ENCODE results near the gene FAM174C.

The FAM174C gene

GRCh38 chr19:1321539-1321938, 46.2 kb downstream of the FAM174C start:
- Histone ChIP-seq H3K4me3 (ENCODE audit: low read depth in 1 of 5, low read length in 5 of 5) (no peak overlapping the region), H3K27me3 (ENCODE audit: control insufficient read depth in 5 of 5, insufficient read depth in 4 of 5, low read length in 5 of 5) (peaks cover 15 to 50% (median 34%) of the 10 kb centered on the region in 5 donors)

DNA sequence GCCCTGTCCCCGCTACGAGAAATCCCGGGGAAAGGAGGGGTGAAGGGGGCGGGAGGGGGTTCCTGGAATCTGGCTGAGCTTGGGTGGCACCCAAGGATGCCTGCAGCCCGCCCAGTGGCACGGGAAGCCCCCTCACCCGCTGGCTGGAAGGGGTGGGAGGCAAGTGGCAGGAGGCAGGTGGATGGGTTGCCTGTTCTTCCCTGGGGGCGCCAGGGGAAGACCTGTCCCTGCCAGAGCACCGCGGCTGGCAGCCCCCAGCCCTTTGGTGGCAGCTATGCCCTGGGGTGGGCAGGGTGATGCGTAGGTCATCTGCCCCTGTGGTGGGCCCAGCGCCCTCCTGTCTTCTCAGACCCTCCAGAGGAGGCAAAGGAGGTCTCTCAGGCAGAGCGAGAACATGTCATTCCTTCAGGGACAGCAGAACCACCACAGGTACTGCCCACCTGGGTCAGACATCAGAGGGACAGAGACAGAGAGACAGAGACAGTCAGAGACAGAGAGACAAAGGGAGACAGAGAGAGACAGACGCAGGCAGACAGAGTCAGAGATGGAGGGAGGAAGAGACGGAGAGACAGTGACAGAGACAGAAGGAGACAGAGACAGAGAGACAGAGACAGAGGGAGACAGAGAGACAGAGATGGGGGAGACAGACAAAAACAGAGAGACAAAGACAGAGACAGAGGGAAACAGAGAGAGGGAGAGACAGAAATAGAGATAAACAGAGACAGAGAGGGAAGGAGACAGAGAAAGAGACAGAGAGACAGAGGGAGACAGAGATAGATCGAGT, 47.1 kb downstream of the FAM174C start:
- Histone ChIP-seq H3K27ac (ENCODE audit: low read depth, low read length) (no peak overlapping the region), H3K9ac (ENCODE audit: low read length in 5 of 5) (no peak overlapping the region), H3K9me3 (ENCODE audit: control insufficient read depth in 5 of 5, low read length in 5 of 5) (no peaks in the 10 kb centered on the region), H3K4me3 (ENCODE audit: low read depth in 1 of 5, low read length in 5 of 5) (no peak overlapping the region), H3K27me3 (ENCODE audit: control insufficient read depth in 5 of 5, insufficient read depth in 4 of 5, low read length in 5 of 5) (peaks cover 9 to 43% (median 27%) of the 10 kb centered on the region in 5 donors), H3K4me1 (ENCODE audit: control insufficient read depth in 5 of 5, insufficient read depth in 5 of 5, low read length in 5 of 5) (peaks cover 0 to 14% (median 13%) of the 10 kb centered on the region in 5 donors), H3K36me3 (ENCODE audit: control insufficient read depth in 5 of 5, insufficient read depth in 5 of 5, low read length in 5 of 5) (no peaks in the 10 kb centered on the region)

More at GRCh38 chr19:1321539-1321938, 46.2 kb downstream of the FAM174C start:
- Histone ChIP-seq H3K36me3 (ENCODE audit: control insufficient read depth in 5 of 5, insufficient read depth in 5 of 5, low read length in 5 of 5) (no peaks in the 10 kb centered on the region), H3K4me1 (ENCODE audit: control insufficient read depth in 5 of 5, insufficient read depth in 5 of 5, low read length in 5 of 5) (peaks cover 0 to 14% (median 13%) of the 10 kb centered on the region in 5 donors), H3K27ac (ENCODE audit: low read depth, low read length) (no peak overlapping the region), H3K9ac (ENCODE audit: low read length in 5 of 5) (no peak overlapping the region), H3K9me3 (ENCODE audit: control insufficient read depth in 5 of 5, low read length in 5 of 5) (no peaks in the 10 kb centered on the region)

DNA sequence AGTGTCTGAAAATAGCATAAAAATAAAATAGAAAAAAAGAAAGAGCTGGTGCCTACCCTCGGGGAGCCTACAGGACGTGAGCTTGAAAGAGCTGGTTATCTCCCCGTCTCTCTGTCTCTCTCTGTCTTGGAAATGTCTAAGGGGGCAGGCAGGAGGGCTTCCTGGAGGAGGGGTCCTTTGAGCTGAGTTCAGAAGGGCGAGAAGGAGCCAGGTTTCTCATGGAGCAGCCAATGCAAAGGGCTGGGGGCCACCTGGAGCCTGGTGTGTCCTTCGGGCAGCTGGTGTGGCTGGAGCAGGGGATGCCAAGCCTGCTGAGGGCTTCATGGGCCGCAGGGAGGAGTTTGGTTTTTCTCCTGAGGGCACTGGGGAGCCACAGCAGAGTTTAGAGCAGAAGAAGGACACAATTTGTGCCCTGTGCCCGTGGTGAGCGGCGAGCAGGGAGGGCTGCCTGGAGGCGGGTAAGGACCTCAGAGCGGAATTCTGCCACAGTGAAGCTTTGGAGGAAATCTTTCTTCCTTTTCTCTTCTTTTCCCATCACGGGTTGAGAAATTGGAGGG, 49.0 kb downstream of the FAM174C start:
- H3K27ac ChIP-seq (ENCODE audit: low read depth, low read length), result no peak overlapping the region
- H3K4me3 ChIP-seq (ENCODE audit: low read depth in 1 of 5, low read length in 5 of 5), result peak overlapping the region in 2 of 5 donors; percentile 53 to 54
- peaks cover 0 to 13% (median 11%) of the 10 kb centered on the region in 5 donors for H3K4me1 ChIP-seq (ENCODE audit: control insufficient read depth in 5 of 5, insufficient read depth in 5 of 5, low read length in 5 of 5)
- peak overlapping the region in 1 of 5 donors; percentile 56 for H3K9ac ChIP-seq (ENCODE audit: low read length in 5 of 5)
- no peaks in the 10 kb centered on the region for H3K36me3 ChIP-seq (ENCODE audit: control insufficient read depth in 5 of 5, insufficient read depth in 5 of 5, low read length in 5 of 5)
- peaks cover 4 to 31% (median 13%) of the 10 kb centered on the region in 5 donors for H3K27me3 ChIP-seq (ENCODE audit: control insufficient read depth in 5 of 5, insufficient read depth in 4 of 5, low read length in 5 of 5)
- no peaks in the 10 kb centered on the region for H3K9me3 ChIP-seq (ENCODE audit: control insufficient read depth in 5 of 5, low read length in 5 of 5)

GRCh38 chr19:1324806-1325567, 49.7 kb downstream of the FAM174C start:
- no peaks in the 10 kb centered on the region for H3K9me3 ChIP-seq (ENCODE audit: control insufficient read depth in 5 of 5, low read length in 5 of 5)

GRCh38 chr19:1325568-1326294, 50.4 kb downstream of the FAM174C start:
- Histone ChIP-seq H3K4me1 (ENCODE audit: control insufficient read depth in 5 of 5, insufficient read depth in 5 of 5, low read length in 5 of 5) (peaks cover 0 to 13% (median 11%) of the 10 kb centered on the region in 5 donors), H3K36me3 (ENCODE audit: control insufficient read depth in 5 of 5, insufficient read depth in 5 of 5, low read length in 5 of 5) (no peaks in the 10 kb centered on the region), H3K27me3 (ENCODE audit: control insufficient read depth in 5 of 5, insufficient read depth in 4 of 5, low read length in 5 of 5) (peaks cover 4 to 31% (median 13%) of the 10 kb centered on the region in 5 donors), H3K9ac (ENCODE audit: low read length in 5 of 5) (no peak overlapping the region), H3K27ac (ENCODE audit: low read depth, low read length) (no peak overlapping the region), H3K4me3 (ENCODE audit: low read depth in 1 of 5, low read length in 5 of 5) (peak overlapping the region in 4 of 5 donors; percentile 42 to 54 (median 48)), H3K9me3 (ENCODE audit: control insufficient read depth in 5 of 5, low read length in 5 of 5) (no peaks in the 10 kb centered on the region)

More at GRCh38 chr19:1324806-1325567, 49.7 kb downstream of the FAM174C start:
- no peak overlapping the region for H3K27ac ChIP-seq (ENCODE audit: low read depth, low read length)
- peak overlapping the region in 4 of 5 donors; percentile 42 to 54 (median 48) for H3K4me3 ChIP-seq (ENCODE audit: low read depth in 1 of 5, low read length in 5 of 5)
- no peaks in the 10 kb centered on the region for H3K36me3 ChIP-seq (ENCODE audit: control insufficient read depth in 5 of 5, insufficient read depth in 5 of 5, low read length in 5 of 5)
- peaks cover 4 to 31% (median 13%) of the 10 kb centered on the region in 5 donors for H3K27me3 ChIP-seq (ENCODE audit: control insufficient read depth in 5 of 5, insufficient read depth in 4 of 5, low read length in 5 of 5)
- peaks cover 0 to 13% (median 11%) of the 10 kb centered on the region in 5 donors for H3K4me1 ChIP-seq (ENCODE audit: control insufficient read depth in 5 of 5, insufficient read depth in 5 of 5, low read length in 5 of 5)
- peak overlapping the region in 2 of 5 donors; percentile 30 to 56 for H3K9ac ChIP-seq (ENCODE audit: low read length in 5 of 5)

DNA sequence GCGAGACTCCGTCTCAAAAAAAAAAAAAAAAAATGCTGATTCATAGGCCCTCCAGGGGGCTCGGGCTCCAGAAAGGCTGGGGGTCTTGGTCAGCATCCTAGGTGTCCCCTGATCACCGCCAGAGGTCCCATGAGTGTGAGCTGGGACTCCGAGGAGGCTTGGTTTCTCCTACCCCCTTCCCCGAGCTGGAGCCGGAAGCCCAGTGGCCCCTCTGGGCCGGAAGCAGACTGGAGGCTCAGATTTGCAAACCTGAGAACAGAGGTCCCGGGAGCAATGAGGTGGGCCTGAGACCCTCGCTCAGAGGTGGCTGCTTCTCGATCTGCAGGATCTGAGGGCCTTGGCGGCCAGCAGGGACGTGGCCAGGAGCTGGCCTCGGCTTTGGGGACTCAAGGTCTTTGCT, 51.8 kb downstream of the FAM174C start:
- H3K36me3 ChIP-seq (ENCODE audit: control insufficient read depth in 5 of 5, insufficient read depth in 5 of 5, low read length in 5 of 5), result no peaks in the 10 kb centered on the region
- H3K27ac ChIP-seq (ENCODE audit: low read depth, low read length), result no peak overlapping the region
- H3K27me3 ChIP-seq (ENCODE audit: control insufficient read depth in 5 of 5, insufficient read depth in 4 of 5, low read length in 5 of 5), result peaks cover 4 to 25% (median 16%) of the 10 kb centered on the region in 5 donors
- H3K9ac ChIP-seq (ENCODE audit: low read length in 5 of 5), result no peak overlapping the region
- H3K4me1 ChIP-seq (ENCODE audit: control insufficient read depth in 5 of 5, insufficient read depth in 5 of 5, low read length in 5 of 5), result peaks cover 0 to 14% (median 13%) of the 10 kb centered on the region in 5 donors
- H3K4me3 ChIP-seq (ENCODE audit: low read depth in 1 of 5, low read length in 5 of 5), result no peak overlapping the region
- no peaks in the 10 kb centered on the region for H3K9me3 ChIP-seq (ENCODE audit: control insufficient read depth in 5 of 5, low read length in 5 of 5)
